H1 (cell line): Measurements from ENCODE around the gene AMPD3. TPM values are rescaled to one million over a fixed set of nuclear protein-coding genes. Genes with fewer than 3 reads are reported as not detected.

Experiments used
- CTCF ChIA-PET: fragments of 300-600 bp; sonication (Branson Sonifier 250); formaldehyde crosslinking; loops from one replicate; lab custom pipeline; 2021; ENCODE audit not compliant: partially characterized antibody; lab: Charles Lee
- POLR2A ChIA-PET: fragments of 300-600 bp; sonication (Branson Sonifier 250); formaldehyde crosslinking; loops from one replicate; lab custom pipeline; 2021; ENCODE audit warnings: inconsistent platforms; ENCODE audit not compliant: partially characterized antibody; lab: Charles Lee
- DNase-seq, 2 experiments: peaks; one replicate each; pipeline versions ENCODE4 v3.0.0 to v3.0.0-alpha.2; 2010 to 2022; ENCODE audit warnings: low spot score in 2 of 2, low read depth in 1 of 2, mixed read lengths in 1 of 2
- FAIRE-seq: peaks from 2 replicates; lab custom pipeline; 2011; peaks lifted over from hg19 to GRCh38; lab: Jason Lieb, UNC
- H2AFZ ChIP-seq: 2 replicates; pipeline ENCODE4 v1.8.1; 2012; ENCODE audit warnings: low read length, inconsistent platforms
- H2AK5ac ChIP-seq: 2 replicates; pipeline ENCODE4 v1.6.1; 2013; ENCODE audit warnings: low read depth, low read length
- H2BK120ac ChIP-seq: replicated peaks from 2 replicates; pipeline ENCODE3; 2013; ENCODE audit warnings: low read depth, low read length, inconsistent platforms
- H2BK12ac ChIP-seq: 2 replicates; pipeline ENCODE4 v1.6.1; 2013; ENCODE audit warnings: low read depth, low read length
- H2BK15ac ChIP-seq: 2 replicates; pipeline ENCODE4 v1.6.1; 2013; ENCODE audit warnings: low read length
- H2BK20ac ChIP-seq: 2 replicates; pipeline ENCODE4 v1.6.1; 2013; ENCODE audit warnings: low read length
- H2BK5ac ChIP-seq: 2 replicates; pipeline ENCODE4 v1.6.1; 2013; ENCODE audit warnings: low read depth, low read length
- H3K14ac ChIP-seq: 2 replicates; pipeline ENCODE4 v1.6.1; 2013; ENCODE audit warnings: inconsistent platforms; ENCODE audit not compliant: insufficient read length
- H3K18ac ChIP-seq: 2 replicates; pipeline ENCODE4 v1.6.1; 2013; ENCODE audit warnings: low read length; ENCODE audit errors: extremely low read depth
- H3K23ac ChIP-seq: 2 replicates; pipeline ENCODE4 v1.6.1; 2013; ENCODE audit warnings: inconsistent platforms; ENCODE audit not compliant: insufficient read length
- H3K23me2 ChIP-seq: 2 replicates; pipeline ENCODE4 v1.6.1; 2013; ENCODE audit warnings: low read depth, low read length
- H3K27ac ChIP-seq: 2 replicates; pipeline ENCODE4 v1.6.1; 2011; ENCODE audit warnings: low read depth, low read length, inconsistent platforms
- H3K27me3 ChIP-seq, 4 experiments: replicated peaks in 1 of 4; 1 replicate in 1 of 4; 2 replicates in 3 of 4; pipeline versions ENCODE4 v1.6.1 to v1.8.1; 2011 to 2013; ENCODE audit warnings: low read length in 3 of 4, mild to moderate bottlenecking in 3 of 4, inconsistent platforms in 2 of 4, mixed read lengths in 2 of 4, moderate library complexity in 1 of 4; ENCODE audit not compliant: control insufficient read depth in 3 of 4, insufficient read depth in 3 of 4; ENCODE audit errors: extremely low read depth in 1 of 4
- H3K36me3 ChIP-seq, 4 experiments: 2 replicates each; pipeline versions ENCODE4 v1.6.1 to v1.8.1; 2011 to 2013; ENCODE audit warnings: mild to moderate bottlenecking in 4 of 4, low read length in 3 of 4, moderate library complexity in 2 of 4, control low read depth in 1 of 4, inconsistent platforms in 1 of 4; ENCODE audit not compliant: insufficient read depth in 4 of 4, control insufficient read depth in 2 of 4
- H3K4ac ChIP-seq: replicated peaks from 2 replicates; pipeline ENCODE3; 2013; ENCODE audit warnings: low read length, low read depth, mixed read lengths, inconsistent platforms; ENCODE audit not compliant: insufficient read length
- H3K4me1 ChIP-seq, 4 experiments: replicated peaks in 1 of 4; 1 replicate in 1 of 4; 2 replicates in 3 of 4; pipeline versions ENCODE4 v1.6.1 to v1.8.1; 2011 to 2013; ENCODE audit warnings: low read length in 3 of 4, inconsistent platforms in 2 of 4, mixed read lengths in 1 of 4; ENCODE audit not compliant: insufficient read depth in 4 of 4, control insufficient read depth in 3 of 4
- H3K4me2 ChIP-seq, 2 experiments: 2 replicates each; pipeline versions ENCODE4 v1.6.1 to v1.8.1; 2011 to 2013; ENCODE audit warnings: low read depth in 2 of 2, low read length in 2 of 2, control low read depth in 1 of 2, inconsistent platforms in 1 of 2, mild to moderate bottlenecking in 1 of 2; ENCODE audit not compliant: insufficient read depth in 1 of 2
- H3K4me3 ChIP-seq, 4 experiments: fragments of 200-600, 300-600 bp in 1 of 4; sonication (generic), shearing (Covaris generic), sonication (Bioruptor Twin) in 1 of 4; 2 replicates each; pipeline versions ENCODE4 v1.5.1 to v1.8.1; 2011 to 2016; ENCODE audit warnings: low read length in 4 of 4, low read depth in 3 of 4, control low read depth in 2 of 4, inconsistent platforms in 2 of 4, mild to moderate bottlenecking in 2 of 4, mixed read lengths in 1 of 4, moderate library complexity in 1 of 4; ENCODE audit not compliant: insufficient read depth in 2 of 4; ENCODE audit errors: extremely low read depth in 1 of 4
- H3K56ac ChIP-seq: replicated peaks from 2 replicates; pipeline ENCODE3; 2013; ENCODE audit warnings: low read depth, mild to moderate bottlenecking, mixed read lengths, low read length, inconsistent platforms; ENCODE audit not compliant: insufficient read length
- H3K79me1 ChIP-seq: 2 replicates; pipeline ENCODE4 v1.6.1; 2013; ENCODE audit warnings: low read depth, low read length, control low read depth
- H3K79me2 ChIP-seq, 2 experiments: 2 replicates each; pipeline versions ENCODE4 v1.6.1 to v1.8.1; 2012 to 2013; ENCODE audit warnings: low read length in 2 of 2, mild to moderate bottlenecking in 2 of 2, inconsistent platforms in 1 of 2; ENCODE audit not compliant: insufficient read depth in 2 of 2, control insufficient read depth in 1 of 2
- H3K9ac ChIP-seq, 4 experiments: replicated peaks in 1 of 4; 1 replicate in 1 of 4; 2 replicates in 3 of 4; pipeline versions ENCODE4 v1.6.1 to v1.8.1; 2011 to 2013; ENCODE audit warnings: low read depth in 3 of 4, low read length in 3 of 4, control low read depth in 2 of 4, mild to moderate bottlenecking in 2 of 4, moderate library complexity in 2 of 4, inconsistent platforms in 1 of 4; ENCODE audit errors: extremely low read depth in 1 of 4
- H3K9me3 ChIP-seq, 2 experiments: 2 replicates each; pipeline versions ENCODE4 v1.6.1 to v1.8.1; 2012 to 2013; ENCODE audit warnings: mild to moderate bottlenecking in 2 of 2, moderate library complexity in 2 of 2, control low read depth in 1 of 2, inconsistent platforms in 1 of 2, low read depth in 1 of 2, low read length in 1 of 2, mixed read lengths in 1 of 2; ENCODE audit not compliant: insufficient read depth in 2 of 2
- H4K20me1 ChIP-seq, 2 experiments: replicated peaks in 1 of 2; 2 replicates each; pipeline versions ENCODE3 to v1.8.1; 2011 to 2013; ENCODE audit warnings: inconsistent platforms in 2 of 2, low read length in 2 of 2, mild to moderate bottlenecking in 1 of 2; ENCODE audit not compliant: insufficient read depth in 2 of 2, control insufficient read depth in 1 of 2
- H4K5ac ChIP-seq: 2 replicates; pipeline ENCODE4 v1.6.1; 2013; ENCODE audit warnings: low read length, low read depth, mixed read lengths, inconsistent platforms; ENCODE audit not compliant: insufficient read length
- H4K8ac ChIP-seq: 2 replicates; pipeline ENCODE4 v1.8.0; 2013; ENCODE audit warnings: mild to moderate bottlenecking, moderate library complexity, low read length, inconsistent platforms; ENCODE audit not compliant: insufficient read depth; ENCODE audit errors: extremely low read depth
- H4K91ac ChIP-seq: replicated peaks from 2 replicates; pipeline ENCODE3; 2013; ENCODE audit warnings: low read length, mixed read lengths, inconsistent platforms; ENCODE audit not compliant: insufficient read length
- ATF3 ChIP-seq: IDR thresholded peaks from 2 replicates; pipeline ENCODE4 v1.6.1; 2011; ENCODE audit warnings: low read depth, mild to moderate bottlenecking, low read length; ENCODE audit not compliant: insufficient read depth
- BACH1 ChIP-seq: IDR thresholded peaks from 2 replicates; pipeline ENCODE4 v1.6.1; 2012; ENCODE audit warnings: low read length, improper control_type of control experiment
- BRCA1 ChIP-seq: IDR thresholded peaks from 2 replicates; pipeline ENCODE4 v1.6.1; 2012; ENCODE audit warnings: low read depth, low read length, improper control_type of control experiment
- CTBP2 ChIP-seq: IDR thresholded peaks from 2 replicates; pipeline ENCODE4 v1.7.0; 2011; ENCODE audit warnings: borderline replicate concordance, mild to moderate bottlenecking, moderate library complexity, mixed read lengths, low read length; ENCODE audit not compliant: insufficient read depth, insufficient read length
- EP300 ChIP-seq, 2 experiments: IDR thresholded peaks; 1 replicate in 1 of 2; 2 replicates in 1 of 2; pipeline ENCODE4 v1.6.1; 2011 to 2012; ENCODE audit warnings: low read depth in 2 of 2, low read length in 2 of 2, mild to moderate bottlenecking in 2 of 2, borderline replicate concordance in 1 of 2, inconsistent platforms in 1 of 2, moderate library complexity in 1 of 2
- GTF2F1 ChIP-seq: IDR thresholded peaks from 2 replicates; pipeline ENCODE4 v1.6.1; 2012; ENCODE audit warnings: low read depth, low read length, improper control_type of control experiment, borderline replicate concordance
- KDM4A ChIP-seq: IDR thresholded peaks from one replicate; pipeline ENCODE4 v1.7.1; 2012; ENCODE audit warnings: low read depth, mild to moderate bottlenecking, moderate library complexity, low read length, inconsistent platforms; ENCODE audit not compliant: severe bottlenecking
- POLR2AphosphoS5 ChIP-seq: IDR thresholded peaks from 2 replicates; pipeline ENCODE4 v1.6.1; 2011; ENCODE audit warnings: low read depth, low read length
- SP1 ChIP-seq: IDR thresholded peaks from 2 replicates; pipeline ENCODE4 v1.6.1; 2011; ENCODE audit warnings: low read depth, low read length
- SP4 ChIP-seq: IDR thresholded peaks from 2 replicates; pipeline ENCODE4 v1.6.1; 2012; ENCODE audit warnings: low read length, inconsistent platforms
- WGBS, 2 experiments: shearing (Covaris generic) in 1 of 2; methylation state at CpG; one replicate each; pipeline versions ENCODE4 v1.1.6 to v1.1.7; 2013 to 2015; ENCODE audit warnings: low lambda C conversion rate in 2 of 2, mixed read lengths in 2 of 2, inconsistent platforms in 1 of 2, low coverage in 1 of 2, missing lambda C conversion rate in 1 of 2; ENCODE audit not compliant: insufficient replicate concordance in 2 of 2, insufficient coverage in 1 of 2, insufficient read length in 1 of 2; ENCODE audit errors: extremely low coverage in 1 of 2, missing lambda C conversion rate in 1 of 2; 5-methylcytosine and 5-hydroxymethylcytosine counted together
- polyA plus RNA-seq, 7 experiments: library from polyadenylated mRNA; depleted of rRNA in 3 of 7; stranded (reverse) in 5 of 7; unstranded in 2 of 7; fragments of >200 nt in 5 of 7; fragments of 200-250 nt in 2 of 7; gene quantifications; 1 replicate in 5 of 7; 2 replicates in 1 of 7; 4 replicates in 1 of 7; pipeline versions ENCODE4 v1.2.1 to v1.2.3, GENCODE V29; 2011 to 2013; ENCODE audit warnings: missing spikeins in 2 of 7, mixed read lengths in 2 of 7
- total RNA-seq: library from RNA; stranded (reverse); fragmentation: NEBNext Ultra II Directional; extraction: Animal tissue kit (Norgen Biotek cat#: 25700); gene quantifications from 2 replicates; pipeline ENCODE4 v1.2.1, GENCODE V29; 2021

Gene AMPD3
- total and polyA plus RNA-seq, 2 of the 8 experiments (the other 6 are each of a cell fraction or from before 2014, with no cell fraction given) = 4.0 to 6.3 TPM

- Histone ChIP-seq H3K4ac (no peak overlapping the region), H4K8ac (no peak overlapping the region), H2AFZ (no peak overlapping the region), H2AK5ac (no peak overlapping the region), H3K36me3 (no peaks in the 10 kb centered on the region; a peak in 1 of 8 replicates), H3K79me2 (no peaks in the 10 kb centered on the region), H4K20me1 (peaks cover 0 to 9% of the 10 kb centered on the region in 2 experiments), H3K18ac (no peak overlapping the region; the same call in 1 of the 2 replicates), H3K27me3 (no peaks in the 10 kb centered on the region; a peak in 1 of 7 replicates), H4K91ac (no peak overlapping the region), H2BK15ac (no peak overlapping the region), H2BK20ac (no peak overlapping the region), H2BK120ac (no peak overlapping the region), H3K4me3 (no peak overlapping the region), H4K5ac (no peak overlapping the region), H3K27ac (no peak overlapping the region), H3K14ac (no peak overlapping the region), H2BK5ac (no peak overlapping the region), H3K23me2 (no peaks in the 10 kb centered on the region), H2BK12ac (no peak overlapping the region), H3K79me1 (no peaks in the 10 kb centered on the region), H3K9ac (no peak overlapping the region), H3K4me1 (0 out of 7 replicates have a peak, but pooled peaks cover 0 to 3% (median 0%) of the 10 kb centered on the region in 4 experiments), H3K9me3 (no peaks in the 10 kb centered on the region), H3K4me2 (no peak overlapping the region), H3K23ac (no peak overlapping the region), H3K56ac (no peak overlapping the region)
- ChIA-PET CTCF (interaction anchor here (1.2 to 1.4 kb wide), 4 partner anchors 16 to 233 kb away, joined by 3 read pairs; partner anchors contain the start of gene RNF141), POLR2A (no interaction called here)
- DNase-seq (no peak), FAIRE-seq (no peak)
- 95% methylated on average over 11 of the region's 11 CpGs; no CpG with 5 or more reads in 1 of the 2 experiments for WGBS, 2 experiments
- TF ChIP-seq SP4 = no peak
- no peak for TF ChIP-seq GTF2F1
- no peak for TF ChIP-seq ATF3
- no peak for TF ChIP-seq POLR2AphosphoS5
- no peak for TF ChIP-seq EP300 (IDR thresholded peaks at IDR 0.05; ENCODE audit: borderline replicate concordance in 1 of 2, low read depth in 2 of 2, low read length in 2 of 2)
- TF ChIP-seq BRCA1 = no peak
- no peak for TF ChIP-seq KDM4A
- no peak for TF ChIP-seq BACH1
- TF ChIP-seq SP1 = no peak
- TF ChIP-seq CTBP2 = no peak
These were observed 49.4 kb downstream of the AMPD3 start for GRCh38 chr11:10504490-10504889.
